Fibroblast of the conjunctiva (primary cell): Measurements from ENCODE around the gene PPP1R12B.
A peak's percentile ranks its signal among the peaks of the same experiment; 100 is the strongest.
"Not testable (repeated sequence)": the region's sequence is repeated elsewhere in the genome, so short reads cannot be mapped to it uniquely, and the experiment has no call there.

Experiments
- DNase-seq: peaks from one replicate; pipeline ENCODE4 v3.0.0-alpha.2; 2010; ENCODE audit warnings: low read depth

PPP1R12B gene

DNA sequence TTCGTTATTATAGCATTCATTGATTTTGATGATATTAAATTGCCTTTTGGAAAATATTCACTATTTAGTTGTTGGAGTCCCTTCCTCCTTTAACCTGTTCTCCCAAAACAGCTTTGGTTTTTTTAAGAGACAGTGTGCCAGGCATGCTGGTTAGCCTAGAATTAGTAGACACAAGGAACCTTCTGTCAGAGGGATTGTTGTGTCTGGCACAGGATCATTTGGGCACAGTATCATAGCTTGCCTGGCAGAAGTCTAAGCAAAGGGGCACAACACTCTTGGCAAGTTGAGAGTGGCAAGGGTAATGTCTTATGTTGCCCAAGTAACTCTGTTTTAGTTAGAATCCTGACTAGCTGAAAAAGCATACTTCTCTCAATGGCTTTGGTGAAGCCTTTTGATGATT, 49.9 kb downstream of the PPP1R12B start:
- not testable (repeated sequence) for DNase-seq

GRCh38 chr1:202401771-202402170, 53.3 kb downstream of the PPP1R12B start:
- DNase-seq, result not testable (repeated sequence)

DNA sequence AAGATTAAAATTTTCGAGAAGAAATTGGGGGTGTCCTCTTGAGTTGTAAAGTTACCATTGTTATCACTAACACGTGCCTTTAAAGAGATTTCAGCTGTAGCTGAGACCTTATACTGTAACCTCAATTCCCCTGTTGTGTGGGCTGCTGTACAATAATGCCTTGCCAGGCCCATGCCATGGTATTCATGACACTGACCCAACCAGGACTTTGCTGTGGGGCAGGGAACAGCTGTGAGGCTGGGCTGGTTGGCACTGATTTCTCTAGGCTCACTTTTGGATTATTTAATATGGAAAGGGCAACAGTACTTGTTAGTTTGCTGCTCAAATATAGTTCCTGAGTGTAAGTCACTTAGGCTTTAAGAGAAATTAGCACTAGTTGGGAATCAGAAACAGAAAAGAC, 54.9 kb downstream of the PPP1R12B start:
- not testable (repeated sequence) for DNase-seq

DNA sequence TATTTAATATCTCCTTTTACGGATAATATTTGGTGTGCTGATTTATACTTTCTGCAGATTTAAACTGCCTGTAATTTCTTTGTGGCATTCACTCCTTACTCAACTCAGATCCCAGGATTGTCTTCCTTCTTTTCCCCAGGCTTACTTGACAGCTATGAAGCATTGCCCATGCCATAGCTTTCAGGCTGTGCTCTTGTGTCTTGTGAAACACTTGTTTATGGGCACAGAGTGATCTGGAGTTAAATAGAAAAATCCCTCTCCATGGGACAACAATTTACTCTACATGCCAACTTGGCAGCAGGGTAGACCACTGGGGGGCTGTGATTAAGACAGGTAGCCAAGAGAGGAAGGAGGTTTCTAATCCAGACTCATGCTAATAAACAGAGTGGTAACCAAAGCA, 57.4 kb downstream of the PPP1R12B start:
- DNase-seq, result no peak

DNA sequence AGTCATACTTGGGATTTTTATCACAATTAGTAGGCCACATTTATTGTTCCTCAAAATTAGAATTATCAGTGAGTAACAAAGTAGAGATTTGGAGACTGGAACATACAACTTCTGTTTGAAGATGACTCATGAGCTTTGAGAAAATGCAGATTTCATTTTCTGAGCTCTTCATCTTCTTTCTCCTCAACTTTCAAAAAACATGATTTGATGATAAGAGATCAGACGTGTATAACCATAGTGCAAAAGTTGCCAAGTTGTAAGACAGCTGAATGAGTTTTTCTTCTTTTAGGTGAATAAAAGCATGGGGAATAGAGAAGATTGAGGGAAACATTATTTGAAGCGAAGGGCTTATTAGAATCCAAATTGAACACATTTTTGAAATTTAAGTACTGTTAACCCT, 58.4 kb downstream of the PPP1R12B start:
- DNase-seq, result not testable (repeated sequence)

- DNase-seq, result not testable (repeated sequence)
Measured at GRCh38 chr1:202407378-202407777, 58.9 kb downstream of the PPP1R12B start.

- DNase-seq, result not testable (repeated sequence)
Measured at GRCh38 chr1:202410251-202410650, 61.8 kb downstream of the PPP1R12B start.

- DNase-seq, result not testable (repeated sequence)
Measured at GRCh38 chr1:202410854-202411357, 62.4 kb downstream of the PPP1R12B start.

GRCh38 chr1:202411422-202411821, 62.9 kb downstream of the PPP1R12B start:
- peak; percentile 6 for DNase-seq

DNA sequence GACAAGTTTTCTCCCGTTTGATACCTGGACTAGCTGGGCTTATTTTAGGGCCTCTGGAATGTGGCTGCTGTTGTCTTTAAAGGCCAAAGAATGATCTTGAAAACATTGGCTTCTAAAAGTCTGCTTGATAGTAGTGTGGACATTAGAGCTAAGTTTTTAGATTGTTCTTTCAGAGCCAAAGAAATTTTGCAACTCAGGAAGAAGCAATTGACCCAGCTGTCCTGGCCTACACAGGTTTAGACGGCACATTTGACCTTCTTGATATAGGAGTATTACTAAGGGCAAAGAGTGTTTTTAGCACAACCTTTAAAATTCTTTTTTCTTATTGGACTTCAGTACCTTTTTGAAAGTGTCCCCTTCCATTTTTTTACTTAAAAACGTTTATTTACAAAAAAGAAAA, 63.9 kb downstream of the PPP1R12B start:
- DNase-seq, result not testable (repeated sequence)

DNA sequence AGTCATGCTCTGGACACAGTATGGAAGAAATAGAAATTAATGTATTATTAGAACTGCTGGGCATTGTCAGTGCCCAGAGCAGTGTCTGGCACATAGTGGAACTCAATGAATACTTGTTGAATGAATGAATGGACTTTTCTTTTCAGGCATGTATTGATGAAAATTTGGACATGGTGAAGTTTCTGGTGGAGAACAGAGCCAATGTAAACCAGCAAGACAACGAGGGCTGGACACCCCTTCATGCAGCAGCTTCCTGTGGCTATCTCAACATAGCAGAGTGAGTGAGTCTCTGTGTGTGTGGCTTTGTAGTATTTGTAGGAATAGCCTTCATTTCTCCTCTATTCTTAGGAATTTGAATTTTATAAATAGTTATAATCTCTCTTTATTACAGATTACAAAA, 68.1 kb downstream of the PPP1R12B start:
- no peak for DNase-seq

DNA sequence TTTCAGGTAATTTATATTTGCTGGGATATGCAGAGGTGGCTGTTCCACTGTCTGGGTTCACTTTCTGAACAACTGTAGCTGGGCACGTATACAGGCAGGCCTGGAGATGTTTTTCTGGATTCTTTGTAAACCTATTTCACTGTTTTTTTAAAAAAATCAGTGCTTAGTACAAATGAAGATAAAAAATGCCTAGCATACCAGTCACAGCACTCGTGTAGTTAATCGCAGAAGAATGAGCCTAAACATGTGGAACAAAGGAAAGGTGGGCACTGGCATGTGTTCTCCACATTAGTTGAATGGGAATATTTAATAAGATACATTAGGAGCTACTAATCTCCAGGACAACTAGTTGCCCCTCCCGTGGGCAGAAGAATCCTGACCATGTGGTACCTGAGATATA, 68.6 kb downstream of the PPP1R12B start:
- DNase-seq, result not testable (repeated sequence)

DNA sequence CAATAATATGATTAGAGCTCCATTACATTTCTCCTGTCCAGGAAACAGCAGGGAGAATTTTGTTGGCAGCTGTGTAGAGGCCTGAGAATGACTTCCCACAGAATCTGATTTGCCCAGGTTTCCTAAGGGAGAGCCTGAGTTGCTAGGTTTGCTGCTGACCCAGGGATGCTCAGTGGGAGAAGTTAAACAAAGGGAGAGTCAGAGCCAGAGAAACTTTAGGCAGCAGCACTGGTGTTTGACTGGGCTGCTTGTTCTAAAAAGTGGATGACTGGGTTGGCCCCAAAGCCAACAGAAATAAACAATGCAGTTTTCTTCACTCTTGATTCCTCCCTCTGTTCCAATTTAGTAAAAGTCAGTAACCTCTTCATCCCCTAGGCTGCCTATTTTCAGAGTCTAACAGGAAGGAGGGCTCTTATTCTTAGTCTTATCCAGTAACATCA, 69.3 kb downstream of the PPP1R12B start:
- DNase-seq, result not testable (repeated sequence)

DNA sequence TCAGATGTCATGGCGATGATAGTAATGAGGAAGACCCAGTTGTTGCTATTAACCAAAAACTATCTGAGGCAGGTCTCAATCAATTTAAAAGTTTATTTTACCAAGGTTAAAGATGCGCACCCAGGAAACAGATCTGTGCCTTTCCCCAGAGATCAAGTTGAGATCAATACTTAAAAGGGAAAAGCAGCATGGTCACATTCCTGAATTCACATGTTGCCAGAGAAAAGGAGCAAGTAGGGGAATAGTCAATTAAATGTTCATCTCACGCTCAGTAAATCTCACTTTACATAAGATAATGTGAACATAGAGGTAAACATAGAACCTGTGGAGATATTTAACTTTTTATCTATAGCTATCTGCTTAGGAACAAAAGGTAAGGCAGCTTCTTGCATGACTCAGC, 71.2 kb downstream of the PPP1R12B start:
- DNase-seq, result not testable (repeated sequence)

DNA sequence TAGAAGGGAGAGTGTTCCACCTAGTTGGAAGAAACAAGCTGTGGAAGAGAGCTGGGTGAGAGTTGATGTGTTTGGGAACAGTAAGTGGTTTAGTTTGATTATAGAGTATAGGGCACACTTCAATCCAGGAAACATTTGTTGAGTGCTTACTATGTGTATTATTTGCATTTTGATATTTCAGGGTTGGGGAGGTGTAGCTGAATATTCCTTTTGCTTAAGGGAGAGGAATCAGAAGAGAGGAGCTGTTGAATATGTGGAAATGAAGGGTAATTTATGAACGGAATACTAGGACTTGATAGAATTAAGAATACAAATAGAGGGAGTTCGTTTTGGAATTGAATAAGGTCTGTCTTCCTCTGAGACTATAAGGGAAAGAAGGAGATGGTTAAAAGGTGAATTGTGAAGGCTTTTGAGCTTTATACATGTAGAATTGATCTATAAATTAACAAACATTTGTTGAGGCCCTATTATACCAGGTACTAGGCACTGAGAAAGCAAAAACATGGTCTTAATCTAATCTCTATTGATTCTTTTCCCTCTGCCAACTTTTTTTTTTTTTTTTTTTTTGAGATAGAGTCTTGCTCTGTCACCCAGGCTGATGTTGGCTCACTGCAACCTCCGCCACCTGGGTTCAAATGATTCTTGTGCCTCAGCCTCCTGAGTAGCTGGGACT, 72.1 kb downstream of the PPP1R12B start:
- not testable (repeated sequence) for DNase-seq

- DNase-seq, result not testable (repeated sequence)
Measured at GRCh38 chr1:202422709-202423108, 74.2 kb downstream of the PPP1R12B start.

GRCh38 chr1:202424260-202424659, 75.8 kb downstream of the PPP1R12B start:
- not testable (repeated sequence) for DNase-seq

GRCh38 chr1:202430111-202430510, 81.6 kb downstream of the PPP1R12B start:
- not testable (repeated sequence) for DNase-seq

GRCh38 chr1:202432338-202432737, 83.8 kb downstream of the PPP1R12B start:
- not testable (repeated sequence) for DNase-seq

- DNase-seq, result no peak
Measured at GRCh38 chr1:202433155-202434043, 84.9 kb downstream of the PPP1R12B start.

DNA sequence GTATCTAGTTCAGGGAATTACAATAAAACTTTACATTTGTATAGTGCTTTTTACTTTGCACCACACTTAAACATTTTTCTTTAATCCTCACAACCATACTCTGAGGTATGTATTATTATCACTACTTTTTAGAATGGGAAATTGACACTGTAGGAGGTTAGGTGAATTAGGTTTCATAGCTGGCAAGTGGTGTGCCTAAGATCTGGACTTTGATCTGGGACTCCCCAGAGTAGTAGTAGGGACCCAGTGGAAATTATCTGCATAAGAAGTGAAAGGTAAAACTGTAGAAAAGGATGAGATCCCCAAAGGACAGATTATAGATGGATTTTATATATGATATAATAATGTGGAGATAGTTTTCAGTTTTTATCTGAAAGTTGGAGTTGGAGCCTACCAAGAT, 85.6 kb downstream of the PPP1R12B start:
- DNase-seq, result no peak

GRCh38 chr1:202438393-202439174, 90.1 kb downstream of the PPP1R12B start:
- DNase-seq, result no peak
